SJCRH30 (cell line): ENCODE measurements around the gene CHRNA4. TPM values are rescaled to one million over a fixed set of nuclear protein-coding genes. Genes with fewer than 3 reads are reported as not detected.
A peak's percentile ranks its signal among the peaks of the same experiment; 100 is the strongest.

ENCODE experiments used
- DNase-seq, 2 experiments: peaks; one replicate each; pipeline ENCODE4 v3.0.0-alpha.2; 2015 to 2020
- H3K27ac ChIP-seq: fragments of 250-450 bp; sonication (Bioruptor Pico); 2 replicates; pipeline ENCODE4 v1.5.1; 2020; ENCODE audit warnings: mild to moderate bottlenecking, moderate library complexity
- H3K27me3 ChIP-seq: fragments of 250-450 bp; sonication (Bioruptor Pico); 2 replicates; pipeline ENCODE4 v1.5.1; 2020; ENCODE audit warnings: mild to moderate bottlenecking, moderate library complexity
- H3K36me3 ChIP-seq: fragments of 250-450 bp; sonication (Bioruptor Pico); 2 replicates; pipeline ENCODE4 v1.5.1; 2020; ENCODE audit warnings: mild to moderate bottlenecking, moderate library complexity
- H3K4me1 ChIP-seq: fragments of 250-450 bp; sonication (Bioruptor Pico); 2 replicates; pipeline ENCODE4 v1.5.1; 2020; ENCODE audit warnings: mild to moderate bottlenecking, moderate library complexity
- H3K4me3 ChIP-seq: fragments of 250-450 bp; sonication (Bioruptor Pico); 2 replicates; pipeline ENCODE4 v1.5.1; 2020; ENCODE audit warnings: mild to moderate bottlenecking, moderate library complexity
- H3K9me3 ChIP-seq: fragments of 250-450 bp; sonication (Bioruptor Pico); replicated peaks from 2 replicates; pipeline ENCODE4 v1.5.1; 2020; ENCODE audit warnings: mild to moderate bottlenecking, moderate library complexity
- total RNA-seq: library from RNA; depleted of rRNA; stranded (reverse); fragments of >200 nt; shearing (Covaris generic); gene quantifications from 2 replicates; pipeline ENCODE4 v1.2.3, GENCODE V29; 2014; rRNA removed

Gene CHRNA4
- total RNA-seq = 0.06 TPM in 1 of 2 replicates, not detected in the other

GRCh38 chr20:63360850-63361518 lies at the start of gene CHRNA4:
Gene CHRNA4 (minus strand): TSS chr20:63361349. CDS start chr20:63361165, 184 bp downstream.
- H3K36me3 ChIP-seq = no peaks in the 10 kb centered on the region
- peaks cover 40% of the 10 kb centered on the region for H3K27me3 ChIP-seq
- H3K4me1 ChIP-seq = no peaks in the 10 kb centered on the region
- no peak within 1 kb of the TSS for H3K4me3 ChIP-seq
- no peaks in the 10 kb centered on the region for H3K9me3 ChIP-seq
- no peak within 1 kb of the TSS for H3K27ac ChIP-seq
- no peak for DNase-seq

- H3K4me1 ChIP-seq = no peaks in the 10 kb centered on the region
- no peaks in the 10 kb centered on the region for H3K36me3 ChIP-seq
- no peaks in the 10 kb centered on the region for H3K9me3 ChIP-seq
- peaks cover 86% of the 10 kb centered on the region for H3K27me3 ChIP-seq
- no peak overlapping the region for H3K27ac ChIP-seq
- no peak overlapping the region for H3K4me3 ChIP-seq
- no peak for DNase-seq
These were observed 48.8 kb upstream of the CHRNA4 start for GRCh38 chr20:63409834-63410435.

- H3K4me3 ChIP-seq = no peak overlapping the region
- H3K9me3 ChIP-seq = no peaks in the 10 kb centered on the region
- H3K4me1 ChIP-seq = no peaks in the 10 kb centered on the region
- no peaks in the 10 kb centered on the region for H3K36me3 ChIP-seq
- peaks cover 86% of the 10 kb centered on the region for H3K27me3 ChIP-seq
- no peak overlapping the region for H3K27ac ChIP-seq
- DNase-seq = no peak
These were observed 48.1 kb upstream of the CHRNA4 start for GRCh38 chr20:63409066-63409833.

GRCh38 chr20:63408684-63409046 lies 47.5 kb upstream of the CHRNA4 start:
- H3K4me1 ChIP-seq = no peaks in the 10 kb centered on the region
- H3K4me3 ChIP-seq = no peak overlapping the region
- peaks cover 86% of the 10 kb centered on the region for H3K27me3 ChIP-seq
- H3K9me3 ChIP-seq = no peaks in the 10 kb centered on the region
- no peak overlapping the region for H3K27ac ChIP-seq
- no peak for DNase-seq
- H3K36me3 ChIP-seq = no peaks in the 10 kb centered on the region

- Histone ChIP-seq H3K36me3 (no peaks in the 10 kb centered on the region), H3K4me1 (no peaks in the 10 kb centered on the region)
These were observed 47.0 kb upstream of the CHRNA4 start for GRCh38 chr20:63407928-63408683.

GRCh38 chr20:63406617-63407245 lies 45.6 kb upstream of the CHRNA4 start:
- no peak for DNase-seq
- Histone ChIP-seq H3K36me3 (no peaks in the 10 kb centered on the region), H3K27ac (no peak overlapping the region), H3K27me3 (peaks cover 81% of the 10 kb centered on the region), H3K9me3 (no peaks in the 10 kb centered on the region), H3K4me3 (no peak overlapping the region), H3K4me1 (no peaks in the 10 kb centered on the region)

More at GRCh38 chr20:63407928-63408683, 47.0 kb upstream of the CHRNA4 start:
- H3K9me3 ChIP-seq = no peaks in the 10 kb centered on the region
- H3K27ac ChIP-seq = no peak overlapping the region
- H3K4me3 ChIP-seq = no peak overlapping the region
- DNase-seq = no peak
- H3K27me3 ChIP-seq = peaks cover 86% of the 10 kb centered on the region

- Histone ChIP-seq H3K4me3 (no peak overlapping the region), H3K36me3 (no peaks in the 10 kb centered on the region), H3K4me1 (no peaks in the 10 kb centered on the region), H3K27me3 (peaks cover 79% of the 10 kb centered on the region), H3K27ac (no peak overlapping the region), H3K9me3 (no peaks in the 10 kb centered on the region)
- no peak for DNase-seq
These were observed 44.9 kb upstream of the CHRNA4 start for GRCh38 chr20:63406011-63406410.

- no peak for DNase-seq
- H3K27ac ChIP-seq = no peak overlapping the region
- no peaks in the 10 kb centered on the region for H3K4me1 ChIP-seq
- no peaks in the 10 kb centered on the region for H3K9me3 ChIP-seq
- H3K4me3 ChIP-seq = no peak overlapping the region
- H3K36me3 ChIP-seq = no peaks in the 10 kb centered on the region
- peaks cover 79% of the 10 kb centered on the region for H3K27me3 ChIP-seq
These were observed 44.1 kb upstream of the CHRNA4 start for GRCh38 chr20:63405102-63405730.

GRCh38 chr20:63404129-63405085 lies 43.3 kb upstream of the CHRNA4 start:
- DNase-seq = no peak
- Histone ChIP-seq H3K36me3 (no peaks in the 10 kb centered on the region), H3K4me3 (no peak overlapping the region), H3K4me1 (no peaks in the 10 kb centered on the region), H3K27me3 (peaks cover 83% of the 10 kb centered on the region), H3K27ac (no peak overlapping the region), H3K9me3 (no peaks in the 10 kb centered on the region)

GRCh38 chr20:63403403-63404105 lies 42.4 kb upstream of the CHRNA4 start:
- no peak for DNase-seq
- H3K36me3 ChIP-seq = no peaks in the 10 kb centered on the region
- peaks cover 81% of the 10 kb centered on the region for H3K27me3 ChIP-seq
- no peaks in the 10 kb centered on the region for H3K9me3 ChIP-seq
- H3K27ac ChIP-seq = no peak overlapping the region
- no peaks in the 10 kb centered on the region for H3K4me1 ChIP-seq
- no peak overlapping the region for H3K4me3 ChIP-seq

- Histone ChIP-seq H3K27ac (no peak overlapping the region), H3K4me3 (no peak overlapping the region), H3K4me1 (no peaks in the 10 kb centered on the region), H3K36me3 (no peaks in the 10 kb centered on the region), H3K27me3 (peaks cover 81% of the 10 kb centered on the region), H3K9me3 (no peaks in the 10 kb centered on the region)
- DNase-seq = peak in 1 of 2 experiments; percentile 51
These were observed 41.7 kb upstream of the CHRNA4 start for GRCh38 chr20:63402860-63403220.

- no peak for DNase-seq
- no peaks in the 10 kb centered on the region for H3K36me3 ChIP-seq
These were observed 41.2 kb upstream of the CHRNA4 start for GRCh38 chr20:63402181-63402859.

More at GRCh38 chr20:63402181-63402859, 41.2 kb upstream of the CHRNA4 start:
- H3K4me3 ChIP-seq = no peak overlapping the region
- H3K4me1 ChIP-seq = no peaks in the 10 kb centered on the region
- no peak overlapping the region for H3K27ac ChIP-seq
- peaks cover 85% of the 10 kb centered on the region for H3K27me3 ChIP-seq
- H3K9me3 ChIP-seq = no peaks in the 10 kb centered on the region
